GM19455 (cell line): ENCODE data around the gene F7.

ENCODE experiments used
- ATAC-seq: cut with Tn5 transposase; IDR thresholded peaks from one replicate; pipeline ENCODE4 v1.9.1; 2021; ENCODE audit not compliant: unreplicated experiment

Gene F7

GRCh38 chr13:113086031-113086750 is 19.4 kb upstream of the F7 start:
- no peak for ATAC-seq

GRCh38 chr13:113086991-113087922 is 18.3 kb upstream of the F7 start:
- ATAC-seq, result no peak

DNA sequence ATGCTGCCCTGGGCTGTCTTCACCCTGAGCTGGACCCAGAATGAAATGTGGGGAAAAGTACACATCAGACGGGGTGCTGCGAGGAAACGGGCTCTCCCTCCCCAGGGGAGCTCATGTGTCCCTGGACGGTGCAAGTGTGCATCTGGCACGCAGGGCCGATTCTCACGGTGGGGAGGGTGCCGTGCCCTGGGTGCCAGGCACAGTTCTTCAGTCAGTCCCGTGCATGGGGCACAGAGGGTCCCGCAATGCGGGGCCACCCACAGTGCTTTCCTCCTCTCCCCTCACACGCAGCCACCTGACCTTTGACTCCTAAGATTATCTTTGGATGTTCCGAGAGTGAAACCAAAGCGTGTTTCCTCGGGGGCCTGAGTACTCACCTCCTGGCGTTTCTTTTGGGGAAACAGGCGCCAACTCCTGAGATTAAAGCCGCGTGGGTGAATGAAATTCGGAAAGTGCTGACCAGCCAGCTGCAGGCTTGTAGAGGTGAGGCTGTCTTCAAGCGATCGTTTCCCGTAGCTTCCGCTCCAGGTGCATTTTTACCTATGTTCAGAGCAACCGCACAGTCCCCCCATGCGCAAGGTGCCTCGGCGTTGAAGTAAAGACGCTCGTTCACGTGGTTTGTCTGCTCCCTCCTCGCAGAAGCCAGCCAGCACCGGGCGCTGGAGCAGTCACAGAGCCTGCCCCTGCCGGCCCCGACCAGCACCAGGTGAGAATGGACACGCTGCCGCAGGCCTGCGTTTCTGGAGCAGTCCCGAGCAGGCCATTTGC is 17.5 kb upstream of the F7 start:
- no peak for ATAC-seq

DNA sequence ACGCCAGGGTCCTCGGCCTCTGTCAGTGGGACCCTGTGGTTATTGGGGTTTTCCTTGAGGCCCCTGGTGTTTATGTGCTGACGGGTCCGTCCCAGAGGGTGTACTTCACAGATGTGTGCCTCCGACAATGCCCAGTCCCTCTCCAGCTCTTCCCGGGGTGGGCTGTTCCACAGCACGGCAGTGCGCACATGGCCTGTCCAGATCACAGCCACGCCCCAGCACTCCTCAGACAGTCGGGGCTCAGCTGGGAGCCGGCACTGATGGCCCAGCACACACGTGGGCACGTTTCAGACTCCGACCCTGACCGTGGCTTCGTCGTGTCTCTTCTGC is 16.9 kb upstream of the F7 start:
- ATAC-seq, result no peak

DNA sequence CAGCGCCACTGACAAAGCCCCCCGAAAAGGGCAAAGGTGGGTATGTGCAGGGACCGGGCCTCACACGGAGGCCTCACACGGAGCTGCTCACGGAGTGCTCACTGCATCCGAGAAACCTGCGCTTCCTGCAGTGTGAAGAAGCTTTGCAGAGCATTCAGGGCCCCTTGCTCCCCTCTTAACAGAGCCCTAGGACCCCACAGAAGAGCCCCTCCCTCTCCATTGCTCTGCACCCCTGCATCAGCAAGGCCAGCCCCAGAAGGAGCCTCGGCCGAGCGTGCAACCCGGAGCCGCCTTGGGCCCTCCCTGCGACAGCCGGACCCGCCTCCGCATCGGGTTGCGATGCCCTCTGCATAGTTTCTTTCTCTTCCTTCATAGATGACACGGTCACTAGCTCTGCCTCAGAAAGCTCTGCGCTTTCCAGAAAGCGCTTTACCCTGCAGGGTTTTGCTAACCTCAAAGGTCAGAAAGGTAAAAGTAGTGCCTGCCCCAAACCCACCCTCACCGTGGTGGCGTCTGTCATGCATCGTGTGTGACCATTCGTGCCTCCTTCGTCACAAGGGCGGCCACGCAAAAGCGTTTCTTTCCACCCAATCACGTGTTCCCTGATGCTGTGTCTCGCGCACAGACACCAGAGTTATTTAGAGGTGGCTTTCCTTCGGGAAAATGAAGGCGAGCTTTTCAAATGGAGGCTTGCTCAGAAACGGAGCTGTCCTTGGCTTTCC is 15.7 kb upstream of the F7 start:
- ATAC-seq, result no peak

GRCh38 chr13:113090415-113090770 is 15.2 kb upstream of the F7 start:
- no peak for ATAC-seq

GRCh38 chr13:113090806-113091205 is 14.8 kb upstream of the F7 start:
- ATAC-seq, result no peak

DNA sequence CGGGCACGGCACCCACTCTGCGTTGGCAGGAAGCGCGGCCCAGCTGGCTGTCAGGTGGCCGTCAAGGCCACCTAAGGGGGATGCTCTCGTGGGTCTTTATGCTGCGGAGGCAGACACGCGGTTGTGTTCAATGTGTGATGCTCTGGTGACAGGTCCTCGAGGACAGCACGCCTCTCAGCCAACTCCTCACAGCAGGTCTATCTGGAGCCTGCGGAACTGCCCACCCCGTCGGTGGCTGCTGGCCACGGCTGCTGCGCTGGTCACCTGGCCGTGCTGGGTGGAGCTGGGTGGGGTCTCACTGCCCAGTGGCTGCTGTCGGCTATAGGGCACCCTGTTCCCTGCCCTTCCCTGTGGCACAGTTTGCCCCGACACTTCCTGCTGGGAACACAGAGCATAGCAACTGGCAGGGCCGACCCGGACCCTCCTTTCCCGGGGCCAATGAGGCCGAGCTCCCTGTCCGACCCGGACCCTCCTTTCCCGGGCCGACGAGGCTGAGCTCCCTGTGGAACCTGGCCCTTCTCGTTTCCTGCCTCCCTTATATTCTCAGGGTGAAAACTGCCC is 14.3 kb upstream of the F7 start:
- no peak for ATAC-seq

GRCh38 chr13:113091891-113092775 is 13.5 kb upstream of the F7 start:
- no peak for ATAC-seq

- no peak for ATAC-seq
These were observed 12.6 kb upstream of the F7 start for GRCh38 chr13:113092776-113093579.

- ATAC-seq, result no peak
These were observed 11.8 kb upstream of the F7 start for GRCh38 chr13:113093580-113094409.

DNA sequence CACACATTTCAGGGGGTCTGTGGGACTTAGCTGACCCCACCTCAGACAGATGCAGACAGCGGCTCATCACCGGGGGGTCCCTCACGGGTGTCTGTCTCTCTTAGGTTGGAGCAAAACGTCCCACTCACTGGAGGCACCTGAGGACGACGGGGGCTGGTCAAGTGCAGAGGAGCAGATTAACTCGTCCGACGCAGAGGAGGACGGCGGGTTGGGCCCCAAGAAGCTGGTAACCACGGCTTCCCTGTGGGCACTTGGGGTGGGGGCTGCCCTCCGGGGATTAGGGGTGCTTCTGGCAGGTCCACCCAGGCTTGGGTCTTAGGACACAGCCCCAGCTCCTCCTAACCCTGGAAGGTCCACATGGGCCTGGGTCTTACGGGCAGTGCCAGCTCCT is 11.2 kb upstream of the F7 start:
- no peak for ATAC-seq

- ATAC-seq, result no peak
These were observed 10.2 kb upstream of the F7 start for GRCh38 chr13:113095146-113096051.

GRCh38 chr13:113096052-113096744 is 9.4 kb upstream of the F7 start:
- no peak for ATAC-seq

DNA sequence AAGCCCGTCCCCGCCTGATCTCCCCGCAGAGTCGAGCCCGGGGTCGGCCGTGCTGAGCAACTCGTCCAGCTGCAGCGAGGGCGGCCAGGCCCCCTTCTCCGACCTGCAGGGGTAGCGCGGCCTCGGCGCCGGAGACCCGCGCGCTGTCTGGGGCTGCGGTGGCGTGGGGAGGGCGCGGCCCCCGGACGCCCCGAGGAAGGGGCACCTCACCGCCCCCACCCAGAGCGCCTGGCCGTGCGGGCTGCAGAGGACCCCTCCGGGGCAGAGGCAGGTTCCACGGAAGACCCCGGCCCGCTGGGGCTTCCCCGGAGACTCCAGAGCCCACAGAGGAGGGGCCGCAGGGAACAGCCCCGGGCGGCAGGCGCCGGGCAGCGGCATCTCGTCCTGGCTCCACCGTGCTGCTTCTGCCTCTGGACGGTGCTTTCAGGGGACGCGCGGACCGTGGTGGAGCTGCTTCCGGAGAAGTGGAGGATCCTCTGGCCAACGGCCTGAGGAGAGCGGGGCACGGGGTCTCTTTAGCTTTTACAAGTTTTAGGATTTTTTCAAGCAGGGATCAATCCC is 8.8 kb upstream of the F7 start:
- no peak for ATAC-seq

DNA sequence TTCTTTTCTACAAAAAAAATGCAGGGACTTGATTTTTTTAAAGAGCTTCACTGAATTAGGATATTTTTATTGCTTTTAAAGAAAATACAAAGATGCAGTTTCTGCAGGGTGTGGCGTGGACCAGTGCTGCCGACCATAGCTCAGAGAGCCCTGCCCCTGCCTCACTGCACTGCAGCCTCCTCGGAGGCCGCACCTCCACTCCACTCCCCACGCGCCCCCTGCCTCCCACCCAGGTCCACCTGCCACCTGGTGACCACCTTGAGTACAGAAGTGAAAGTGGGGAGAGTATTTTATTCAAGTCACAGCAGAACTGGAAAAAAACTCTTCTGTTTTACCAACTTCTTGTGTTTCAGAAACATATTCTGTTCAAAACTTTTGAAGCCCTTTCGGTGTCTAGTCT is 7.9 kb upstream of the F7 start:
- no peak for ATAC-seq
